A204.1 (cell line): ENCODE data around the gene HOMER2.
"Not testable (repeated sequence)": the region's sequence is repeated elsewhere in the genome, so short reads cannot be mapped to it uniquely, and the experiment has no call there.

ENCODE experiments used
- FAIRE-seq: peaks from 2 replicates; lab custom pipeline; 2012; peaks lifted over from hg19 to GRCh38; lab: Jason Lieb, UNC

HOMER2 gene

DNA sequence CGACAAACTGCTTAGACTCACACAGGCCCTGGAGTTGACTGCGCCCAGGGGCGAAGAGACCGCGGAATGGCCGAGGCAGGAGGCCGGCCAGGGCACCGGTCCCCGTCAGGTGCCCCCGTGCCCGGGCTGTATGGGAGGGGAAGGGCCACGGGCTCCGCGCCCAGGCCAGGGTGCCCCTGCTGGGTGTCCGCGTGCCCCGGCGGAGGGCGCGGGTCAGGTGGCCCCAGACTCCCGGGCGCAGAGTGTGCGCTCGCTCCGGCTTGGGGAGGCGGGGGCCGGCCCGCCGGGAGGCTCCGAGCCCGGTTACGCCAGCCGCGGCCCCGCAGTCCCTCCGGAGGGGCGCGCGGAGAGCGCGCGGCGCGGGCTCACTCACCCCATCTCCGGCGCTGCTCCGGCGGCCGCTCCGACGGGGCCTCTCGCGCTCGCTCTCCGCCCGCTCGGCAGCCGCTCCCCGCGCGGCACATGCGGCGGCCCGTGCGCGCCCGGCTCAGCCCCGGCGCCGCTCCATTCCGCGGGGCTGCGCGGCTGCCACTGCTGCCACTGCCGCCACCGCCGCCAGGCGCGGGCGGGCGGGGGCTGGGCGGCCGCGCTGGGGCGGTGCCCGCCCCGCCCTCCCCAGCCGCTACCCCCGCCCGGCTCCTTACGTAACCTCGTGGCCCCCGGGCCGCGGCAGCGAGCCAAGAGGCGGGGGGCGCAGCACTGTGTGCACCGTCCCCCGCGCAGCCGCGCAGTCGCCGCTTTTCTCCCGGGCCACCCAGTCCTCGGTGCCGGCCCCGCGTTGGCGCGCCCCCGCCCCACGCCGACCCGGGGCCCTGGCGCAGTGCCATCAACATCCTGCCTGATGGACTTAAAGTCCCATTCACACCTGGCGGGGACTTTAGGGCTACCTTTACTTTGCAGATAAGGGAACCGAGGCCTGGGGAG is at the start of gene HOMER2:
Gene HOMER2 (minus strand): TSS at position 563 of the 924 bp plus-strand sequence. CDS start 185 bp downstream, at position 378.
- no peak for FAIRE-seq

- not testable (repeated sequence) for FAIRE-seq
These were observed 48.1 kb upstream of the HOMER2 start for GRCh38 chr15:83000672-83001031.

DNA sequence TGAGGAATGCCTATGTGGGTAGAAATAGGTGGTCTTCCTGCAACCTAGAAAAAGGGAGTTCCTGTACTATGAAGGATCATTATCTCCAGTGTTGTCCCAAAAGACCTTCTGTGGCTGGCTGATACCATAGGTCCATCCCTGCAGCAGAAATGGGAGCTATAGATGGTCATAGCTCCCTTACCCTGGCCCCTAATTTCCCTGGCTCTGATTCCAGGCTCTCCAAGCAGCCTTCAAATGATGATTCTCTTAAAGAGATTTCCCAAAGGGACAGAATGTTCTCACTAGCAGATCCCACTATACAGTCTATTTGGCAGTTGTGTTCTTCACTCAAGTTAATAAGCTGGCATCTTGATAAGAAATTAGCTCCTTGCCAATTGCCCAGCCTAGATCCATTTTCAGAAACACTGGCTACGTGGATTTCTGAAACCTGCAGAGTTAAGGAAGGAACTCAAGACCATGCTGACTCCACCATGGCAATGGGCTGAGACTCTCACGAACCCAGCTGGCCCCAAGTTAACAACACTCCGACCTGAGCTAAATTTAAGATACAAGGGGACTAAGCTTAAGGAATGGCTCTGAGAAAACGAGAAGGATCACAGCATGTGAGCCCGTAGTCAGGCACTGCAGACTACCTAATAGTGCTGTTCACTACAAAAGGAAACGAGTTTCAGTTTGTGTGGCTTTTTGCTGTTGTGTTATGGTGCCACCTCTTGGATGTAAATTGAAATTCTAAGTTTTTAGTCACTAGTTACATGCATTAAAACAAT is 47.6 kb upstream of the HOMER2 start:
- FAIRE-seq = peak; percentile 84

GRCh38 chr15:82999426-82999825 is 46.9 kb upstream of the HOMER2 start:
- no peak for FAIRE-seq

- FAIRE-seq = no peak
These were observed 43.4 kb upstream of the HOMER2 start for GRCh38 chr15:82995938-82996337.

GRCh38 chr15:82995076-82995475 is 42.6 kb upstream of the HOMER2 start:
- no peak for FAIRE-seq

- FAIRE-seq = no peak
These were observed 40.6 kb upstream of the HOMER2 start for GRCh38 chr15:82993144-82993543.

DNA sequence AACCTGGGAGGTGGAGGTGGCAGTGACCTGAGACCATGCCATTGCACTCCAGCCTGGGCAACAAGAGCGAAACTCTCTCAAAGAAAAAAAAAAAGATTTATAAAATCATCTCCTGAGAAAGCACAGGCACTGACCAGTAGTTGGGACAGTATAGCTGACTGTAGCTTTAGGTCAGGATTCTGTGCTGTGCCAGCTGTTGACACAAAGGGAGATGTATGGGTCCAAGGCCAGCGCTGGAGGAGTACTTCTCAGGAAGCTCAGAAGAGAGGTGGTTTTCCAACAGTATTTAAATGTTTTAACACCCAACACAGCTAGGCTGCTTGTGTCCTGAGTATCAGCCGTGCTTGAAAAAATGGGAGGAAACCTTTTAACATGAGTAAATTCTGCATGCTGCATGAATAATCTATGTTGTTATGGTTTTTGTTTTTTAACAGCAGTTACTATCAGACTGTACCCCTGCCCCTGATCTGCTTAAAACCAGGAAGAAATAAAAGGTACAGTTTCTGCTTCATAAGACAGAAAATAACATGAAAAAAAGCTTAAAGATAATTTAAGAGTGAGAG is 40.0 kb upstream of the HOMER2 start:
- no peak for FAIRE-seq

DNA sequence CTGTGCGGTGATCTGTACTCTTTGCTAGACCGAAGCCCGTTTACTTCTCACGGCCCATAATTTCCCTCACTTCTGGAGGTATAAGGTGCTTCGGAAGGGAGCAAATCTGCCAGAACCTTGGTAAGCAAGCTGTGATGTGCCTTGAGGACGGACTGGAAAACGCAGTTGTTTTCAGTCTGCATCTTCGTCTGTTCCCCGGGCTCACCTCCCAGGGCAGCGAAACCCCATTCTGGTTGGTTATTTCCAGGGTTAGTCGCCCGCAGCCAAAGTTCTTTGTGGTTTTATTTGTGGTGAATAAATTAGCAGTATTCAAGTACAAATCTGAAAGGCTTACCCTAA is 33.9 kb upstream of the HOMER2 start:
- FAIRE-seq = no peak

DNA sequence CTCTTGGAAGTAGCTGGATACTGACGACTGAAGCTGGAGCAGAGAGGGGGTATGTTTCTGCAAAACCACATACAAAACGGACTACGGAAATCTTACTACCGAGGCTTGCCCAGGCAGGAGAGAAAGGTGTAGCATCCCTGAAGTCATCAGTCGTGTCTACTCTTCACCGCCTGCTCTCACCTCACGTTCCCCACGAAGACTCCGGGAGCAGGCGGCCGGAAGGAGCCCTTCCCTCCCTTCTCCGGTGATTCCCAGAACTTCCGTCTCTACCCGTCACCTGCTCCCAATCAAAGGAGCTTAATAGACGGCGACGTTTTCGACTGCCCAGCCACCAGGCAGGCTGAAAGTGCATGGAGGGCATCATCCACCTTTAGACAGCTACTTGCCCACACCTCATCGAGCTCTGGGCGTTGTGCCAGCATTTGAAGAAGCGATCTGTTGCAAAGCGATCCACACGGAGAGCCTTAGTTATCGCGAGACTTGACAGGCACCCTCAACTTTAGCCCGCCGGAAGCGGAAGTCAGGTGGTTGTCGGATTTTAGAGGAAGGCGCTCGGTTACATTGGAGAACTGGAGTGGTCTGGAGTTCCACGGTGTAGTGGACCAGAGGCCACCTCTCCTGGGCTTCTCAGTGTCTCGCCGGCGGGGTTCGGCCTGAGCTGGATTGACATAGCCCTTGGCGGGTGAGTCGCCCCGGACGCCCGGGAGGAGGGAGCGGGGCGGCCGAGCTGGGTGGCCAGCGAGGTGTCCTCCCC is 33.3 kb upstream of the HOMER2 start, which contains the start of gene RAMAC:
Gene RAMAC (plus strand): TSS at position 523 of the 754 bp plus-strand sequence. CDS start 2,809 bp downstream, outside the sequence.
- peak; percentile 75 for FAIRE-seq

GRCh38 chr15:82980981-82981380 is 28.5 kb upstream of the HOMER2 start:
- no peak for FAIRE-seq

DNA sequence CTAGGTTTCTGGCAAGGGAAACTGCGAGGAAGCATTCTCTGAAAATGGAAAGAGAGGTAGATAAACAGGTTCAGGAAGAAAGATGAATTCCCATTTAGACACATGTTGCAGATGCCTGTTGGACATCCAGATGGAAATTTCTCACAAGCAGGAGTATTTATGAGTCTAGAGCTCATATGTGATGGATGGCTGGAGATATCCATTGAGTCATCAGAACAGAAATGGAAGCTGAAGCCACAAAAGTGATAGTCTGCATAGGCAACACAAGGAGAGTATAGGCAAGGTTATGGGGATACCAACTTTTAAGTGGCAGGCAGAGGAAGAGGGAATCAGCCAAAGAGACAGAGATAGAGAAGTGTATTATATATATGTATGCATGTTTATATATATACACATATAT is 27.2 kb upstream of the HOMER2 start:
- no peak for FAIRE-seq

GRCh38 chr15:82978438-82978837 is 25.9 kb upstream of the HOMER2 start:
- no peak for FAIRE-seq

- no peak for FAIRE-seq
These were observed 24.6 kb upstream of the HOMER2 start for GRCh38 chr15:82977076-82977475.

DNA sequence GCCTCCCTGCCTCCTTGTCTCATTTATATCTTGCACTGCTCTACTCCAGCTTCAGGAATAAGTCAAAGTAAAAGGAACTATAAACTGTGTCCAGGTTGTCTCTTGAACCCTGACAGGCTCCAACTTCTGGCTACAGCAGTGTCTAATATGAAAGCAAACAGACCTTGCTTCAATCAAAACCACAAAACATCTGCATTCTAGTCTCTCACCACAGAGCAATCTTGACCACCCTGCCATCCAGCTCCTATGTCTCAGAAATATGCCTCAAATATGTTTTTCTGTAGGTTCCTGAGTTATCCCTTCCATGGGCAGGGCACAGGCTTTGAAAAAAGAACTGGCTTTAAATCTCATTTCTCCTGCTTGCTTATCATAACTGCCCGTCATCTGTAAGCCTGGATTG is 20.5 kb upstream of the HOMER2 start:
- no peak for FAIRE-seq

DNA sequence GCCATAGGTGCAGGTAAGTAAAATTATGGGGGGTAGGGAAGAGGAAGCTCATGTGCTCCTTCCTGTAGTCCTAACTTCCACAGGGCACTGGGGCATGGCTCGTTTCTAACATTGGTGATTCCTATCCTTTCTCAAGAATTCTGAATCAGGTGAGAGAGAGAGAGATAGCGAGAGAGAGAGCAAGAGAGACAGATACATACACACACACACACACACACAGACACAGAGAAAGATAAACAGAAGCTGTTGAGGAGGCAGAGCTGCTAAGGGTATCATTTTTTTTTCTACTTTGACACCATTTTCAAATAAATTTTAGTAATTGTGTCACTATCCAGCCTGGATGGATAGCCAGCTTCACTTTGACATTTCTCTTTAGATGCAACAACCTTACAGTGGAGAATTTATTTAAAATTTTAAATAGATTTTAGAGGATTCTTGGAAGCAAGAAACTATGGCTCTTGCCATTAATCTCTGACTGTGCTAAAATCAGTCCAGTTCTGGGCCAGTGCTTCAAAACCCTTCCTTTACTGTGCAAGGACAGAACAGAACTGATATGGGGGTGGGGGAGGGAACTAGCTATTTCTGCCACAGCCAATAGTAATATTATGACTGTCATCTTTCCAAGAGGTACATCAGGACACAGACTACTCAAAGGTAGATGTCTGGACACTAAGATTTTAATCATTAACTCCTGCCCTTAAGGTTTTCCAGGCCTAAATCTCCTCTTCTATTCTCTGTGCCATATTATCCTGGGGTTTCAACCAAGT is 18.9 kb upstream of the HOMER2 start:
- FAIRE-seq = no peak

DNA sequence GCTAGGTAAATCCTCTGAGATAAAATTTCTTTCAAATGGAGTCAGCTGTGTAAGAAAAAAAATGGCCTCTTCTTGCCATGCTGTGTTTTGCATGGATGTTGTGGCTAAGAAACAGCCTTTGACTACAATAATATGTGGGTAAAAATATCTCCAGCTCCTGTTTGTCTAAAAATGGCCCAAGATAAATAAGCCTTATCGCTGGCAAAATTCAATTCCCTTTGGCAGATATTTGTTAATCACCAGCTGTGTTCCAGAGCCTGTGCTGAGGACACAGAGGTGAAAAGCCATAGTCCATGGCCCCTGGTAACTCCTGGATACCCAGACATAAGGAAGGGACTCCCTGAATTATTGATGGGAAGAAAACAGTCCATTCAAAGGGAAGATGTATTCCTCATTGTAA is 18.2 kb upstream of the HOMER2 start:
- FAIRE-seq = no peak

DNA sequence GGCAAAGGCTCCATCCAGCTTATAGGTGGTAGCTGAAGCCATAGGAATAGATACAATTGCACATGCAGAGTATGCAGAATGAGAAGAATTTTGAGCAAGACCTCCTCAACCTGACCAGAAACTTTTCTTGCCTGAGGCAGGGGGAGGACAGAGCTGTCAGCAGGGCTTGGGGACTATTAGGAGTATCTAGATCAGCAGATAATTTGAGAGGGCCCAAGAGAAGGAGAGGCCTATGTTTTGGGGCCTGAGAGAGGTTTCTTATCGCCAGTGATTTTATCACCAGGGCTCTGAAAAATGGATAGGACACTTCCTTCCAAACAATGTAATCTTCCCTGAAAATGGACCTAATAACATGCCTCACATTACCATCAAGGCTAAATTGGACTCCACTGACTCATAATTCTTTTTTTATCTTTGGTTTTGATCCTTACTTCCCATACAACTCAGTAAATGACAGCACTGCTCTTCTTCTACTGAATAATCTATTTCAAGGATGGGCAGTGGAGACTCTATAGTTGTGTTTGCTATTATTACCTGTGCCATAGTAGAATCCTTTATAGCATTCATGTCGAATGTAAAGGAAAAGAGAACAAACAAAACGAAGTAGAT is 17.7 kb upstream of the HOMER2 start:
- FAIRE-seq = no peak

DNA sequence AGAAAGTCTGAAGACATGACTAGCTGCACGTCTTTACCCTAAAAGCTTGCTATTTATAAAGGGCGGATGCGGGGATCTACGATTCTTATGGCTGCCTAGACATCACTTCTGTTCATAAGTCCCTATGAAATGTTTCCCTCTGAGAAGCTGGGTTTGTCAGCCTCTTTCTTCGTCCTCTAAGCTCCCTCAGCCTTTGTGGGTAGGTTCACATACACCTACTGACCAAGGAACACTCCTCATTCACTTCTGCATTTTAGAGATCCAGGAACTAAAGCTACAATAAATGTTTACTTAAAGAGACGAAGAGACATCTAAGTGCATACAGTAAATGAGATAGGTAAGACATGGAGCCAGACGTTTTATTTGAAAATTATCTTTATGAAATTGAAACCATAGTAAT is 16.8 kb upstream of the HOMER2 start:
- FAIRE-seq = no peak

DNA sequence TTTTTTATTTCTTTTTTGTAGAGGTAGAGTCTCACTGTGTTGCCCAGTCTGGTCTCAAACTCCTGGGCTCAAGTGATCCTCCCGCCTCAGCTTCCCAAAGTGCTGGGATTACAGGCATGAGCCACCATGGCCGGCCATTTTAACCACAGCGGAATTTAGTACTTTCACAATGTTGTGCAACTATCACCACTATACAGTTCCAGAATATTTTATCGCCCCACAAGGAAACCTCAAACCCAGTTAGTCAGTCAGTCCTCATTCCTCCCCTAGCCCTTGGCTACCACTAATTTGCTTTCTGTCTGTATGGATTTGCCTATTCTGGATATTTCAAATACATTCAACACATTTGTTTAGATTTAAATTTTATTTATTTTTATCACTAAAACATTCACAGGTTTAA is 15.5 kb upstream of the HOMER2 start:
- FAIRE-seq = no peak

DNA sequence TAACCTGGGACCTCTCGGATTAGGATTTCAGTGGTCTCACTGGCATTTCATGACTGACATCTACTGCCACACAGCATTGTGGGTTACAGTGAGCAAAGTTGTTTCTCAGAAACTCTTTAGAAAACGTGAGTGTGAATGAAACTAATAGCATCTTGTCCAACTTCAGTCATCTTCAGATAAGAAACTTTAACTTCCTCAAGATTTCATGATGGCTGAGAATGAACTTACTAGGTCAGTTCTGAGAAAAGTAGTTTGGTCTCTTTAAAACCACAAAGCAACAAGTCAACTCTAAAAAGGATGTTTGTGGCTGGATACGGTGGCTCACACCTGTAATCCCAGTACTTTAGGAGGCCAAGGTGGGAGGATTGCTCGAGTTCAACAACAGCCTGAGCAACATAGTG is 14.2 kb upstream of the HOMER2 start:
- FAIRE-seq = no peak
